HCT116 (cell line): ENCODE measurements around the gene OSBP2. TPM values are rescaled to one million over a fixed set of nuclear protein-coding genes. Genes with fewer than 3 reads are reported as not detected.

Experiments
- ATAC-seq: fragments of 200-7000 bp; cut with Tn5 transposase; 2 replicates; pipeline ENCODE4 v1.9.1; 2020; ENCODE audit warnings: mild to moderate bottlenecking, moderate library complexity
- BruUV-seq: library from RNA; stranded (reverse); fragments of 400-500 nt; replicated peaks from 2 replicates; lab custom pipeline; 2021; lab: Mats Ljungman, UMichigan
- CTCF ChIA-PET: fragments of 300-600 bp; sonication (Branson Sonifier 250); formaldehyde crosslinking; loops from one replicate; lab custom pipeline; 2021; ENCODE audit warnings: antibody characterized with exemption; lab: Charles Lee
- POLR2A ChIA-PET: fragments of 300-600, 350-600 bp; sonication (Branson Sonifier 250); formaldehyde crosslinking; loops from one replicate; lab custom pipeline; 2021; ENCODE audit warnings: antibody characterized with exemption; lab: Charles Lee
- RAD21 ChIA-PET, 2 experiments: fragments of 300-600 bp; sonication (Branson Sonifier 250); formaldehyde crosslinking; loops; one replicate each; lab custom pipeline; 2023; ENCODE audit warnings: low total read pairs in 2 of 2; ENCODE audit not compliant: uncharacterized antibody in 2 of 2, unreplicated experiment in 2 of 2, low non-redundant PET in 1 of 2; lab: Charles Lee
- DNase-seq: peaks from one replicate; pipeline ENCODE4 v3.0.0-alpha.2; 2010; ENCODE audit warnings: low read depth, low spot score
- H2AFZ ChIP-seq: fragments of 200-600 bp; shearing (Covaris generic), sonication (generic); 2 replicates; pipeline ENCODE4 v1.6.1; 2017; ENCODE audit warnings: low read depth, mixed run types, mixed read lengths, antibody characterized with exemption, low read length; ENCODE audit not compliant: poor library complexity, severe bottlenecking
- H3K27ac ChIP-seq: 2 replicates; pipeline ENCODE4 v1.5.1; 2012; ENCODE audit warnings: low read depth, low read length
- H3K27me3 ChIP-seq: fragments of 200-600 bp; sonication (generic); 2 replicates; pipeline ENCODE4 v1.6.1; 2016; ENCODE audit warnings: mixed run types, low read length, mixed read lengths; ENCODE audit not compliant: insufficient read depth
- H3K36me3 ChIP-seq, 2 experiments: fragments of 200-500 bp in 1 of 2; fragments of 200-600 bp in 1 of 2; sonication (Bioruptor generic) in 1 of 2; sonication (generic) in 1 of 2; 2 replicates each; pipeline versions ENCODE4 v1.5.1 to v1.6.1; 2014 to 2016; ENCODE audit warnings: low read length in 2 of 2, inconsistent platforms in 1 of 2, mixed read lengths in 1 of 2, mixed run types in 1 of 2; ENCODE audit not compliant: insufficient read depth in 2 of 2, control insufficient read depth in 1 of 2
- H3K4me1 ChIP-seq, 2 experiments: fragments of 200-600 bp in 1 of 2; sonication (generic) in 1 of 2; 2 replicates each; pipeline versions ENCODE4 v1.5.1 to v1.6.1; 2012 to 2017; ENCODE audit warnings: low read length in 2 of 2, inconsistent platforms in 1 of 2, mild to moderate bottlenecking in 1 of 2, mixed read lengths in 1 of 2, mixed run types in 1 of 2, moderate library complexity in 1 of 2; ENCODE audit not compliant: insufficient read depth in 2 of 2, control insufficient read depth in 1 of 2
- H3K4me2 ChIP-seq: fragments of 200-600 bp; sonication (generic); 2 replicates; pipeline ENCODE4 v1.6.1; 2017; ENCODE audit warnings: mixed run types, low read length, mixed read lengths
- H3K4me3 ChIP-seq, 2 experiments: fragments of 200-600 bp in 1 of 2; sonication (generic) in 1 of 2; replicated peaks in 1 of 2; 2 replicates each; pipeline ENCODE4 v1.5.1; 2011 to 2016; ENCODE audit warnings: low read length in 2 of 2, control low read depth in 1 of 2, low read depth in 1 of 2, mild to moderate bottlenecking in 1 of 2, mixed read lengths in 1 of 2, mixed run types in 1 of 2
- H3K79me2 ChIP-seq: fragments of 200-600 bp; sonication (generic); 2 replicates; pipeline ENCODE4 v1.6.1; 2017; ENCODE audit warnings: mild to moderate bottlenecking, mixed run types, low read length, moderate library complexity, mixed read lengths; ENCODE audit not compliant: insufficient read depth
- H3K9ac ChIP-seq: fragments of 200-600 bp; sonication (generic); 2 replicates; pipeline ENCODE4 v1.6.1; 2016; ENCODE audit warnings: low read length, mixed read lengths
- H3K9me2 ChIP-seq: fragments of 200-600 bp; sonication (generic), shearing (Covaris generic); 2 replicates; pipeline ENCODE4 v1.6.1; 2017; ENCODE audit warnings: mixed run types, mild to moderate bottlenecking, moderate library complexity; ENCODE audit not compliant: insufficient read depth
- H3K9me3 ChIP-seq, 2 experiments: fragments of 200-500 bp in 1 of 2; fragments of 200-600 bp in 1 of 2; sonication (Bioruptor generic) in 1 of 2; sonication (generic) in 1 of 2; 2 replicates each; pipeline ENCODE4 v1.6.1; 2014 to 2017; ENCODE audit warnings: low read length in 2 of 2, mixed read lengths in 2 of 2, inconsistent platforms in 1 of 2, low read depth in 1 of 2, mild to moderate bottlenecking in 1 of 2, mixed run types in 1 of 2, moderate library complexity in 1 of 2; ENCODE audit not compliant: control insufficient read depth in 1 of 2, insufficient read depth in 1 of 2
- H4K20me1 ChIP-seq: fragments of 200-600 bp; sonication (generic), shearing (Covaris generic); 2 replicates; pipeline ENCODE4 v1.6.1; 2017; ENCODE audit warnings: mixed run types, mild to moderate bottlenecking, moderate library complexity; ENCODE audit not compliant: insufficient read depth
- CBX3 ChIP-seq: IDR thresholded peaks from 2 replicates; pipeline ENCODE4 v1.6.1; 2012; ENCODE audit warnings: low read depth
- ELF1 ChIP-seq: IDR thresholded peaks from 2 replicates; pipeline ENCODE4 v1.6.1; 2012; ENCODE audit warnings: low read depth, borderline replicate concordance
- JUND ChIP-seq: IDR thresholded peaks from 2 replicates; pipeline ENCODE4 v1.6.1; 2012
- POLR2A ChIP-seq: IDR thresholded peaks from 2 replicates; pipeline ENCODE4 v1.7.0; 2011; ENCODE audit warnings: borderline replicate concordance; ENCODE audit not compliant: insufficient read depth, insufficient read length; ENCODE audit errors: extremely low read depth
- SIN3A ChIP-seq: IDR thresholded peaks from 2 replicates; pipeline ENCODE4 v1.6.1; 2012; ENCODE audit warnings: low read depth
- SRF ChIP-seq: IDR thresholded peaks from 2 replicates; pipeline ENCODE4 v1.6.1; 2012; ENCODE audit warnings: low read depth
- TCF7L2 ChIP-seq: IDR thresholded peaks from 2 replicates; pipeline ENCODE4 v1.7.0; 2011; ENCODE audit warnings: borderline replicate concordance, inconsistent platforms; ENCODE audit not compliant: insufficient read depth, insufficient read length; ENCODE audit errors: extremely low read depth
- intact Hi-C: fragments of 100-400 bp; cut with micrococcal nuclease; formaldehyde crosslinking; loops from 2 replicates; pipeline ENCODE4 v1.10.0; 2022
- total RNA-seq: library from RNA; stranded (reverse); gene quantifications from one replicate; pipeline ENCODE4 v1.2.1, GENCODE V29; 2021; ENCODE audit not compliant: unreplicated experiment
- TF ChIP-seq, protein P1 (sequence below): IDR thresholded peaks from 2 replicates; pipeline ENCODE4 v1.6.1; 2012; ENCODE audit warnings: low read depth
- TF ChIP-seq, protein P2 (sequence below), 3 experiments: fragments of 200-600 bp in 1 of 3; sonication (generic) in 1 of 3; IDR thresholded peaks in 2 of 3; conservative IDR thresholded peaks in 1 of 3; 2 replicates each; pipeline ENCODE4 v1.5.1; 2012 to 2017; ENCODE audit warnings: low read depth in 2 of 3, low read length in 2 of 3, antibody characterized with exemption in 1 of 3, borderline replicate concordance in 1 of 3, control low read depth in 1 of 3, mild to moderate bottlenecking in 1 of 3, mixed read lengths in 1 of 3, mixed run types in 1 of 3, moderate library complexity in 1 of 3; ENCODE audit not compliant: insufficient read depth in 1 of 3

OSBP2 gene
- total RNA-seq, 1 experiment from 2014 or later, result 12.9 TPM

DNA sequence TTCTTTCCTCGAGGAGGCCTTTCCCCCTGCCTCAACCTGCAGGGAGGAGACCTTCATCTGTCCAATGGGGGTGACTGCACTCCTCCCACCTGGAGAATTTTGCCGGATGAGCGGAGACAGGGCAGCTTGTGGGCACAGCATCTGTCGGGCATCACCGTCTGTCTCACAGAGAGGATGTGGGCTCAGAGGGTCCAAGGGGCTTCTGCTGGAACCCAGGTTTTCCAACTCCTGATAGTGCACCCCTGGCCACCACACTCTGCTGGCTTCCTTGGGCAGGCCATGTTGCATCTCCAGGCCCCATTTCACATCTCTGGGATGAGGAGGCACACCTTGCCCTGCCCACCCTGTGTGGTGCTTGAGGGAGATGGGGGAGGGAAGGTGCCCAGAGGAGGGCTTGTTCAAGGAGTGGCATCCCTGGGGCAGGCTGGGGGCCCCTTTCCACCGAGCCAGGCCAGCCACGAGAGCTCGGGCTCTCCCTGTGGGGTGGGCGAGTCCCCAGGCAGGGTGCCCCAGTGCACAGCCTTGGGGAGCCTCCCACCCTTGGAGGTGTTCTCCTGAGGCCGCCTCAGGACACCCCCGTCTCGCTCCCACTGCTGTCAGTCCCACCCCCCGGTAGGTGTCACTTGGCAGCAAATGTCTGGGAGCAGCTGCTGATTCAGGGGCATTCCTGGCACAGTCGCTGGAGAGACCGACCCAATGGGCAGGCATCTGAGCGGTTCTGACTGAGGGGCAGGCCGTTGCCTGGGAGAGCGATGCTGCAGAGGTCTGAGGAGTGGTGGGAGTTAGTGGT is 189.7 kb downstream of the OSBP2 start:
- intact Hi-C loops, result no loop called here
- Histone ChIP-seq H3K4me2 (no peak overlapping the region), H3K9me3 (no peaks in the 10 kb centered on the region), H2AFZ (no peak overlapping the region), H3K4me3 (no peak overlapping the region), H4K20me1 (no peaks in the 10 kb centered on the region), H3K79me2 (no peaks in the 10 kb centered on the region), H3K36me3 (no peaks in the 10 kb centered on the region), H3K27ac (no peak overlapping the region), H3K27me3 (no peaks in the 10 kb centered on the region), H3K4me1 (peaks cover 9 to 16% of the 10 kb centered on the region in 2 experiments)
- ChIA-PET CTCF (no interaction called here), RAD21 (no interaction called here)
- ATAC-seq (no peak), DNase-seq (no peak)
- no TSS peak for BruUV-seq
- no peak for TF ChIP-seq POLR2A
- TF ChIP-seq JUND, result no peak
- no peak for TF ChIP-seq CBX3
- TF ChIP-seq TCF7L2, result no peak
- TF ChIP-seq, protein P1, sequence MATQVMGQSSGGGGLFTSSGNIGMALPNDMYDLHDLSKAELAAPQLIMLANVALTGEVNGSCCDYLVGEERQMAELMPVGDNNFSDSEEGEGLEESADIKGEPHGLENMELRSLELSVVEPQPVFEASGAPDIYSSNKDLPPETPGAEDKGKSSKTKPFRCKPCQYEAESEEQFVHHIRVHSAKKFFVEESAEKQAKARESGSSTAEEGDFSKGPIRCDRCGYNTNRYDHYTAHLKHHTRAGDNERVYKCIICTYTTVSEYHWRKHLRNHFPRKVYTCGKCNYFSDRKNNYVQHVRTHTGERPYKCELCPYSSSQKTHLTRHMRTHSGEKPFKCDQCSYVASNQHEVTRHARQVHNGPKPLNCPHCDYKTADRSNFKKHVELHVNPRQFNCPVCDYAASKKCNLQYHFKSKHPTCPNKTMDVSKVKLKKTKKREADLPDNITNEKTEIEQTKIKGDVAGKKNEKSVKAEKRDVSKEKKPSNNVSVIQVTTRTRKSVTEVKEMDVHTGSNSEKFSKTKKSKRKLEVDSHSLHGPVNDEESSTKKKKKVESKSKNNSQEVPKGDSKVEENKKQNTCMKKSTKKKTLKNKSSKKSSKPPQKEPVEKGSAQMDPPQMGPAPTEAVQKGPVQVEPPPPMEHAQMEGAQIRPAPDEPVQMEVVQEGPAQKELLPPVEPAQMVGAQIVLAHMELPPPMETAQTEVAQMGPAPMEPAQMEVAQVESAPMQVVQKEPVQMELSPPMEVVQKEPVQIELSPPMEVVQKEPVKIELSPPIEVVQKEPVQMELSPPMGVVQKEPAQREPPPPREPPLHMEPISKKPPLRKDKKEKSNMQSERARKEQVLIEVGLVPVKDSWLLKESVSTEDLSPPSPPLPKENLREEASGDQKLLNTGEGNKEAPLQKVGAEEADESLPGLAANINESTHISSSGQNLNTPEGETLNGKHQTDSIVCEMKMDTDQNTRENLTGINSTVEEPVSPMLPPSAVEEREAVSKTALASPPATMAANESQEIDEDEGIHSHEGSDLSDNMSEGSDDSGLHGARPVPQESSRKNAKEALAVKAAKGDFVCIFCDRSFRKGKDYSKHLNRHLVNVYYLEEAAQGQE, result no peak
- no peak for TF ChIP-seq SRF
- TF ChIP-seq, protein P2, sequence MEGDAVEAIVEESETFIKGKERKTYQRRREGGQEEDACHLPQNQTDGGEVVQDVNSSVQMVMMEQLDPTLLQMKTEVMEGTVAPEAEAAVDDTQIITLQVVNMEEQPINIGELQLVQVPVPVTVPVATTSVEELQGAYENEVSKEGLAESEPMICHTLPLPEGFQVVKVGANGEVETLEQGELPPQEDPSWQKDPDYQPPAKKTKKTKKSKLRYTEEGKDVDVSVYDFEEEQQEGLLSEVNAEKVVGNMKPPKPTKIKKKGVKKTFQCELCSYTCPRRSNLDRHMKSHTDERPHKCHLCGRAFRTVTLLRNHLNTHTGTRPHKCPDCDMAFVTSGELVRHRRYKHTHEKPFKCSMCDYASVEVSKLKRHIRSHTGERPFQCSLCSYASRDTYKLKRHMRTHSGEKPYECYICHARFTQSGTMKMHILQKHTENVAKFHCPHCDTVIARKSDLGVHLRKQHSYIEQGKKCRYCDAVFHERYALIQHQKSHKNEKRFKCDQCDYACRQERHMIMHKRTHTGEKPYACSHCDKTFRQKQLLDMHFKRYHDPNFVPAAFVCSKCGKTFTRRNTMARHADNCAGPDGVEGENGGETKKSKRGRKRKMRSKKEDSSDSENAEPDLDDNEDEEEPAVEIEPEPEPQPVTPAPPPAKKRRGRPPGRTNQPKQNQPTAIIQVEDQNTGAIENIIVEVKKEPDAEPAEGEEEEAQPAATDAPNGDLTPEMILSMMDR (IDR thresholded peaks at IDR 0.05 in 2 of 3, conservative IDR thresholded peaks at IDR 0.05 in 1 of 3; ENCODE audit: borderline replicate concordance in 1 of 3, insufficient read depth in 1 of 3, low read depth in 2 of 3, low read length in 2 of 3), result no peak
- TF ChIP-seq SIN3A, result no peak
- no peak for TF ChIP-seq ELF1
- TF ChIP-seq, all 23 proteins: peak for 0
- no peaks in the 10 kb centered on the region for H3K9me2 ChIP-seq
- POLR2A ChIA-PET, result no interaction called here
- no peak overlapping the region for H3K9ac ChIP-seq
